ENCODE measurements around the gene FAM131C. TPM values are rescaled to one million over a fixed set of nuclear protein-coding genes. Genes with fewer than 3 reads are reported as not detected.
"Not testable (repeated sequence)": the region's sequence is repeated elsewhere in the genome, so short reads cannot be mapped to it uniquely, and the experiment has no call there.

FAM131C gene
- polyA plus RNA-seq, 5 donors = 0.11 to 0.27 (median 0.24) TPM

GRCh38 chr1:16077406-16078245, 4.2 kb upstream of the FAM131C start:
- no peak for DNase-seq

GRCh38 chr1:16076865-16077238, 3.4 kb upstream of the FAM131C start:
- no peak for DNase-seq

GRCh38 chr1:16076031-16076864, 2.8 kb upstream of the FAM131C start:
- DNase-seq = no peak

GRCh38 chr1:16075337-16076030, 2.0 kb upstream of the FAM131C start:
- peak; percentile 38 to 45 for DNase-seq

GRCh38 chr1:16074217-16074616, 766 bp upstream of the FAM131C start:
- DNase-seq = no peak

- no peak for DNase-seq
These were observed 601 bp downstream of the FAM131C start for GRCh38 chr1:16072616-16073484.

GRCh38 chr1:16072095-16072494, 1.4 kb downstream of the FAM131C start:
- no peak for DNase-seq

GRCh38 chr1:16071614-16072013, 1.8 kb downstream of the FAM131C start:
- no peak for DNase-seq

- no peak for DNase-seq
These were observed 2.7 kb downstream of the FAM131C start for GRCh38 chr1:16070640-16071355.

GRCh38 chr1:16068356-16069270, 4.8 kb downstream of the FAM131C start:
- DNase-seq = no peak

GRCh38 chr1:16067933-16068332, 5.5 kb downstream of the FAM131C start:
- DNase-seq = no peak

- DNase-seq = no peak
These were observed 6.2 kb downstream of the FAM131C start for GRCh38 chr1:16067127-16067768.

- DNase-seq = no peak
These were observed 7.2 kb downstream of the FAM131C start for GRCh38 chr1:16066245-16066644.

- DNase-seq = no peak
These were observed 8.2 kb downstream of the FAM131C start for GRCh38 chr1:16065269-16065576.

GRCh38 chr1:16064536-16065268, 8.7 kb downstream of the FAM131C start:
- no peak for DNase-seq

- no peak for DNase-seq
These were observed 9.5 kb downstream of the FAM131C start for GRCh38 chr1:16063921-16064320.

- DNase-seq = no peak
These were observed 10.1 kb downstream of the FAM131C start for GRCh38 chr1:16063226-16063829.

GRCh38 chr1:16062687-16063075, 10.8 kb downstream of the FAM131C start:
- DNase-seq = not testable (repeated sequence)
